Sigmoid colon (tissue), 7 donors: Measurements from ENCODE around the gene CFAP161. TPM values are rescaled to one million over a fixed set of nuclear protein-coding genes. Genes with fewer than 3 reads are reported as not detected.

Experiments
- DNase-seq: peaks from one replicate; pipeline ENCODE4 v3.0.0-alpha.2; 2019
- H3K27ac ChIP-seq, 4 donors: fragments of 200-600 bp; sonication (generic); one replicate each; pipeline ENCODE4 v1.5.1; 2016 to 2019; ENCODE audit warnings: mild to moderate bottlenecking in 1 of 4
- H3K27me3 ChIP-seq, 3 donors: fragments of 200-600 bp; sonication (generic); one replicate each; pipeline ENCODE4 v1.5.1; 2019; ENCODE audit warnings: mild to moderate bottlenecking in 1 of 3
- H3K36me3 ChIP-seq, 4 donors: fragments of 200-600 bp; sonication (generic); one replicate each; pipeline ENCODE4 v1.5.1; 2016 to 2019
- H3K4me1 ChIP-seq, 4 donors: fragments of 200-600 bp; sonication (generic); one replicate each; pipeline ENCODE4 v1.5.1; 2017 to 2019
- H3K4me3 ChIP-seq, 4 donors: fragments of 200-600 bp; sonication (generic); one replicate each; pipeline ENCODE4 v1.5.1; 2017 to 2019; ENCODE audit warnings: mild to moderate bottlenecking in 2 of 4, moderate library complexity in 1 of 4
- H3K9me3 ChIP-seq, 4 donors: fragments of 200-600 bp in 3 of 4; sonication (generic) in 3 of 4; one replicate each; pipeline versions ENCODE4 v1.5.1 to v1.6.1; 2013 to 2019
- EP300 ChIP-seq, 4 donors: sonication (generic); formaldehyde crosslinking; IDR thresholded peaks; one replicate each; pipeline ENCODE4 v1.6.1; 2017; ENCODE audit warnings: antibody characterized with exemption in 4 of 4
- POLR2A ChIP-seq, 2 donors: fragments of 450-650 bp; IDR thresholded peaks; one replicate each; pipeline ENCODE4 v1.6.1; 2016; ENCODE audit warnings: antibody characterized with exemption in 2 of 2, mild to moderate bottlenecking in 2 of 2, moderate library complexity in 2 of 2
- POLR2AphosphoS5 ChIP-seq, 4 donors: sonication (generic); formaldehyde crosslinking; IDR thresholded peaks; one replicate each; pipeline ENCODE4 v1.6.1; 2017; ENCODE audit warnings: antibody characterized with exemption in 4 of 4
- WGBS, 2 donors: extraction: QIAGEN DNeasy Blood & Tissue Kit; methylation state at CpG; one replicate each; pipeline ENCODE4 v1.1.7; 2013; 5-methylcytosine and 5-hydroxymethylcytosine counted together
- intact Hi-C: fragments of 100-400 bp; cut with DNase I; formaldehyde crosslinking; loops from one replicate; pipeline ENCODE4 v1.15.1; 2023
- polyA plus RNA-seq, 3 donors: library from polyadenylated mRNA; stranded (reverse); fragments of 200-250 nt; gene quantifications; one replicate each; pipeline ENCODE4 v1.2.3, GENCODE V29; 2013
- total RNA-seq, 4 donors: library from RNA; depleted of rRNA; stranded (reverse); fragments of >200 nt; gene quantifications; one replicate each; pipeline ENCODE4 v1.1.0, GENCODE V29; 2016
- TF ChIP-seq, protein P1 (sequence below), 4 experiments: fragments of 450-650 bp in 3 of 4; fragments of 200-600 bp in 1 of 4; IDR thresholded peaks; one replicate each; pipeline ENCODE4 v1.5.1; 2016 to 2019; ENCODE audit warnings: antibody characterized with exemption in 4 of 4, mild to moderate bottlenecking in 3 of 4, moderate library complexity in 2 of 4
- donor health status: healthy with polysubstance abuse.
- donor health status: Bipolar disorder and iron deficiency.
- donor health status: healthy.

CFAP161 gene
- total and polyA plus RNA-seq, 7 donors, result 2.1 TPM; not detected in 6

GRCh38 chr15:81184188-81184587 is 50.1 kb downstream of the CFAP161 start:
- Histone ChIP-seq H3K9me3 (no peaks in the 10 kb centered on the region), H3K27me3 (no peaks in the 10 kb centered on the region), H3K4me1 (peaks cover 0 to 20% (median 13%) of the 10 kb centered on the region in 4 donors), H3K36me3 (no peaks in the 10 kb centered on the region), H3K4me3 (peak overlapping the region in 1 of 4 donors; percentile 40), H3K27ac (peak overlapping the region; percentile 30 to 72 (median 56))
- 60 to 68% methylated on average over 5 of the region's 5 CpGs for WGBS, 2 donors
- intact Hi-C loops, result no loop called here
- peak; percentile 77 for DNase-seq
- TF ChIP-seq POLR2AphosphoS5 (IDR thresholded peaks at IDR 0.05) (no peak), POLR2A (IDR thresholded peaks at IDR 0.05) (no peak), EP300 (IDR thresholded peaks at IDR 0.05) (no peak)
- TF ChIP-seq, protein P1, sequence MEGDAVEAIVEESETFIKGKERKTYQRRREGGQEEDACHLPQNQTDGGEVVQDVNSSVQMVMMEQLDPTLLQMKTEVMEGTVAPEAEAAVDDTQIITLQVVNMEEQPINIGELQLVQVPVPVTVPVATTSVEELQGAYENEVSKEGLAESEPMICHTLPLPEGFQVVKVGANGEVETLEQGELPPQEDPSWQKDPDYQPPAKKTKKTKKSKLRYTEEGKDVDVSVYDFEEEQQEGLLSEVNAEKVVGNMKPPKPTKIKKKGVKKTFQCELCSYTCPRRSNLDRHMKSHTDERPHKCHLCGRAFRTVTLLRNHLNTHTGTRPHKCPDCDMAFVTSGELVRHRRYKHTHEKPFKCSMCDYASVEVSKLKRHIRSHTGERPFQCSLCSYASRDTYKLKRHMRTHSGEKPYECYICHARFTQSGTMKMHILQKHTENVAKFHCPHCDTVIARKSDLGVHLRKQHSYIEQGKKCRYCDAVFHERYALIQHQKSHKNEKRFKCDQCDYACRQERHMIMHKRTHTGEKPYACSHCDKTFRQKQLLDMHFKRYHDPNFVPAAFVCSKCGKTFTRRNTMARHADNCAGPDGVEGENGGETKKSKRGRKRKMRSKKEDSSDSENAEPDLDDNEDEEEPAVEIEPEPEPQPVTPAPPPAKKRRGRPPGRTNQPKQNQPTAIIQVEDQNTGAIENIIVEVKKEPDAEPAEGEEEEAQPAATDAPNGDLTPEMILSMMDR (IDR thresholded peaks at IDR 0.05), result no peak

GRCh38 chr15:81185631-81186295 is 51.7 kb downstream of the CFAP161 start:
- DNase-seq, result no peak
- no peaks in the 10 kb centered on the region for H3K36me3 ChIP-seq

DNA sequence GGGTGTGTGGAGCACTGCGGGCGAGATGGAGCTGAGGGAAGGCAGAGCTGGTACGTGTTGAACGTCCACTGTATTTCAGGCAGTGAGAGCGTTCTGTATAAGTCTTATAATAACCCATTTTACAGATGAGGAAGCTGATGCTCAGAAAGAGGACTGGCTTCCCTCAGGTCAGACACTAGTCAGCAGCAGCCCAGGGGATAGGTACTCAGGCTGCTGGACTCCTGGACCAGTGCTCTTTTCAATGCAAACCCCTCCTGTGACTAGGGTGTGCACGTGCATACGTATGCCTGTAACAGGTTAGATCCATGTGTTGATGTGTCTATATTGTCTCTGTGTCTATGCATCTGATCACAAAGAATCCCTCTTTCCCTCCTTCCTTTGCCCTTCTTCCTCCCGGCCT is 54.3 kb downstream of the CFAP161 start:
- TF ChIP-seq, protein P1 (IDR thresholded peaks at IDR 0.05), result no peak
- TF ChIP-seq POLR2A (IDR thresholded peaks at IDR 0.05) (no peak), POLR2AphosphoS5 (IDR thresholded peaks at IDR 0.05) (no peak), EP300 (IDR thresholded peaks at IDR 0.05) (no peak)
- WGBS, 2 donors, result 88 to 90% methylated on average over 8 of the region's 8 CpGs
- Histone ChIP-seq H3K4me3 (no peak overlapping the region), H3K4me1 (no peaks in the 10 kb centered on the region), H3K9me3 (no peaks in the 10 kb centered on the region), H3K27me3 (no peaks in the 10 kb centered on the region), H3K27ac (peak overlapping the region in 2 of 4 donors; percentile 37 to 75), H3K36me3 (no peaks in the 10 kb centered on the region)
- intact Hi-C loops, result no loop called here
- no peak for DNase-seq

More at GRCh38 chr15:81185631-81186295, 51.7 kb downstream of the CFAP161 start:
- Histone ChIP-seq H3K27me3 (no peaks in the 10 kb centered on the region), H3K9me3 (no peaks in the 10 kb centered on the region), H3K4me1 (peaks cover 0 to 20% (median 13%) of the 10 kb centered on the region in 4 donors), H3K27ac (no peak overlapping the region), H3K4me3 (no peak overlapping the region)
- intact Hi-C loops, result no loop called here
- TF ChIP-seq POLR2A (IDR thresholded peaks at IDR 0.05) (no peak), EP300 (IDR thresholded peaks at IDR 0.05) (no peak), POLR2AphosphoS5 (IDR thresholded peaks at IDR 0.05) (no peak)
- TF ChIP-seq, protein P1 (IDR thresholded peaks at IDR 0.05), result no peak
- WGBS, 2 donors, result 64 to 78% methylated on average over 5 of the region's 5 CpGs

DNA sequence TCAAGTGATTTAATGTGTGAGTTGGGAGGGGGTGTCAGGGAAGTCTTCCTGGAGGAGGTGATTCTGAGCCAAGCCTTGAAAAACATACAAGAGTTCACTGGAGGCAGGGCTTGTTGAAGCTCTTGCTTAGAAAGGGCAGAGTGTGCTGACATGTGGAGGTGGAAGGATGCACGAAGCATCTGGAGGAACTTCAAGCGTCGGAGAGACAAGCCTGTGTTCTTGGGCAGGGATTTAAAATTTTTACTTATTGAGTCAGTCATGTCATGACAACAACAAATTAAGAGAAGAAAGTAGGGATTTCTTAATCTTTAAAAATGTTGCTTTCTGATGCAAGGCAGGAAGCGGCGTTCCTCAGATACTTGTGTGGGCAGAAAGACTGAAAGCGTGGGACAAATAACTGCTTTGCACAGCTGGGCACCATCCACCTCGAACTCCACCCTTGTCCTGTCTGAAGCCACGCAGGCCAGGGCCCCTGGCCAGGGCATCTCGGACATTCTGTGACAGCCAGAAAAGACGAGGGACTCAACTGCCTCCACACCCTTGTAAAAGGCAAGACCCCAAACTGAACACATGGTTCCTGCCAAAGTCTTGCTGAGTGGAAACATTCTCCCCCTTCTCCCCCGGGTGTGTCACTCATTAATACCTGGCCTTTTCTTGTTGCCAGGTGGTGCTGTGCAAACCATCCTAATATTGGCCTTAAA is 55.7 kb downstream of the CFAP161 start:
- WGBS, 2 donors, result 57 to 72% methylated on average over 11 of the region's 11 CpGs
- no peaks in the 10 kb centered on the region for H3K36me3 ChIP-seq
- H3K27me3 ChIP-seq, result no peaks in the 10 kb centered on the region
- H3K9me3 ChIP-seq, result no peaks in the 10 kb centered on the region
- TF ChIP-seq POLR2A (IDR thresholded peaks at IDR 0.05) (no peak), POLR2AphosphoS5 (IDR thresholded peaks at IDR 0.05) (peak; percentile 11 to 52 (median 48))
- intact Hi-C loops, result no loop called here
- peak; percentile 89 for DNase-seq
- no peak overlapping the region for H3K4me3 ChIP-seq
- H3K4me1 ChIP-seq, result no peaks in the 10 kb centered on the region
- peak overlapping the region; percentile 55 to 75 (median 61) for H3K27ac ChIP-seq

DNA sequence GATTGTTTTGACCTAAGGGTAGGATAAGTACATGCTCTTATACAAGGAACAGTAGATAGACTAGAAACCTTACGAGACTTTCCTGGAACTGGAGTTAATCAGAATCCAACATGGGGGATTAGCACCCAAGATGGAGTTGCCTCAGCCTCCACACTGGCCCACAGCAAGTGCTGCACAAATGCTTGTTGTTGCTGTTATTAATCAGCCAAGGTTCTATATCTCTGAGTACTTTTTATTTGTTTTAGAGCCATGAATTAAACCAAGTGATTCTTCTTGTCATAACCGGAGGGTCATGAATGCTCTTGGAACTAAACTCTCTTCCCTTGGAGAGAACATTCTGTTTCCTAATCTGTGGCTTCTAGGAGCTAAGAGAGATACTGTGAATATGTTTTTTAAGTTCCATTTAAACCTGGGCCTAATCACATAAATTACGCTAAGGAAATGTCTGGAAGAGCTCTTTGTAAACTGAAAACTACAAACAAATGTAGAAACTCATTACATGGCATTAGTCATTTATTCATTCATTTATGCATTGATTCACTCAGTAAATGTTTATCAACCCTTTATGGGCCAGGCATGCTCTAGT is 56.9 kb downstream of the CFAP161 start:
- Histone ChIP-seq H3K36me3 (no peaks in the 10 kb centered on the region), H3K27ac (peak overlapping the region; percentile 56 to 75 (median 61)), H3K27me3 (no peaks in the 10 kb centered on the region), H3K9me3 (no peaks in the 10 kb centered on the region), H3K4me1 (no peaks in the 10 kb centered on the region), H3K4me3 (no peak overlapping the region)
- no peak for DNase-seq
- 72 to 83% methylated on average over 3 of the region's 3 CpGs for WGBS, 2 donors
- intact Hi-C loops, result no loop called here
- TF ChIP-seq EP300 (IDR thresholded peaks at IDR 0.05), result no peak
- peak in 3 of 4 donors; percentile 18 to 54 (median 47) for TF ChIP-seq POLR2AphosphoS5 (IDR thresholded peaks at IDR 0.05)
- no peak for TF ChIP-seq POLR2A (IDR thresholded peaks at IDR 0.05)
- TF ChIP-seq, protein P1 (IDR thresholded peaks at IDR 0.05), result no peak
